GM23248 (cell line): ENCODE measurements around the gene FAM210B.

ENCODE experiments used
- EZH2 ChIP-seq: fragments of 200-600 bp; sonication (generic); IDR thresholded peaks from 2 replicates; pipeline ENCODE4 v1.6.1; 2018; ENCODE audit warnings: antibody characterized with exemption, mild to moderate bottlenecking; ENCODE audit not compliant: insufficient read depth, poor library complexity, severe bottlenecking
- EZH2phosphoT487 ChIP-seq: fragments of 200-600 bp; sonication (generic); IDR thresholded peaks from 2 replicates; pipeline ENCODE4 v1.6.1; 2018; ENCODE audit warnings: antibody characterized with exemption, moderate library complexity, mild to moderate bottlenecking, low read depth; ENCODE audit not compliant: insufficient read depth

DNA sequence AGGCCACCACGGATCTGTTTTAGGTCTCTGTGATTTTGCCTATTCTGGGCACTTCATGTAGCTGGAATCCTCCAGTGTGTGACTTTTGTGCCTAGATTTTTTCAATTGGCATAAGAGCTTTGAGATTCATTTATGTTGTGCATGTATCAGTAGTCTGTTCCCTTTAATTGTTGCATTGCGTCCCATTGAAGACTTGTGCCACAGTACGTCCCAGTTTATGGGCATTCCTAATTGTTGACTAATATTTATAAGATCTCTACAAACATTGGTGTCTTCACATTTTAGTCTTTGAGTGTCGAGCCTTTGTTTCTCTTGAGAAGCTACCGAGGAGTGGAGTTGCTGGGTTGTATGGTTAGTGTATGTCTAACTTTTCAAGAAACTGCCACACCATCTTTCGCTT lies 704 bp upstream of the FAM210B start:
- TF ChIP-seq EZH2 (no peak), EZH2phosphoT487 (no peak)
